Frontal cortex (tissue), 4 donors: ENCODE measurements around the gene P2RY13. TPM values are rescaled to one million over a fixed set of nuclear protein-coding genes. Genes with fewer than 3 reads are reported as not detected.

Source experiments
- DNase-seq, 2 donors: peaks; one replicate each; pipeline ENCODE4 v3.0.0; 2012; ENCODE audit warnings: low spot score in 2 of 2
- FAIRE-seq: peaks from 2 replicates; lab custom pipeline; 2012; peaks lifted over from hg19 to GRCh38; lab: Jason Lieb, UNC
- total RNA-seq: library from RNA; depleted of rRNA; stranded (reverse); fragments of >200 nt; gene quantifications from one replicate; pipeline ENCODE4 v1.2.3, GENCODE V29; 2014
- donor health status: control.
- donor health status: control.
- donor health status: control.

Gene P2RY13
- total RNA-seq, result 1.6 TPM

DNA sequence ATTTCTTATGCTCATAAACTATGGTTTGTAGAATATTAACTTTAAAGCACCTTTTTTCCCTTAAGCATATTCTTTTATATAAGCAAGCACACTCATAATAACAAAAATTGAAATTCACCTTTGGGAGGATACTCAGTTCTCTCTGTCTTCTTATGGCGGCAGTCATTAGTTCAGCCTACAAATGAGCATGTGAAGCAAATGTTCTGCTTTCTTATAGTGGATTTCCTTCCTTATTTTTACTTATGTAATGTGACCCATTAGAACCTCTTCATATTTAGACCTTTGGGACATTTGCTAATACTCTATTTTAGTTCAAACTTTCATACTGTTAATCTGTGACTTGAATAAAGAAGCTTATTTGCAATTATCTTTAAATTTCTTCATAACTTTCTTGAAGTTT is at the start of gene P2RY13:
TSS of gene P2RY13 (minus strand) at position 187 of the 400 bp plus-strand sequence. CDS start at position 166, 21 bp downstream.
- no peak for DNase-seq
- FAIRE-seq, result no peak

DNA sequence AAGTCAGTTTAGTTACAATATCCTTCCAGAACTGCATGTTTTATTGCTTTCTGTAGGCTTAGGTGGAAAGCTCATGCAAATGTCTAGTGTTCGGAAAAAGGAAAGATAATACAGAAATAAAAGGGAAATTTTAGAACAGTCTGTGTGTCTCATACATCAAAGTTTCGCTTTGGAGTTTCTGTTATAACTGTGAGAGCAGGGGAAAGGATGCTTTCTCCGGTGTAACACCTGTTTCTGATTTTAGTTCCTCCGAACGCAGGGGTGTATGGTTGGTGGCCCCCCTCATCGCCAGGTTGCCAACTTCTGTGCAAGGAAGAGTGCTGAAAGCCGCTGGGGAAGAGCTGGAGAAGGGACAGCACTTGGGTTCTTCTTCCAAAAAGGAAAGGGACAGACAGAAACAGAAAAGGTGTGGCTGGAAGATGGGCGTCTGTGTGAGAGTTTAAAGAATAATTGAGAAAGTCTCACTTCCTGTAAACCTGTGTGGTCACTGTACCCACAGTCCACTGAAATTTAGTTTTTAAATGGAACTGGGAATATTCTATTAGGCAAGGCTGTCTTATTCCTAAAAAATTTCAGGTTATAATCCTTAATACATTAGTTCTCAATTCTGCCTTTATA is 48.5 kb upstream of the P2RY13 start:
- no peak for FAIRE-seq

DNA sequence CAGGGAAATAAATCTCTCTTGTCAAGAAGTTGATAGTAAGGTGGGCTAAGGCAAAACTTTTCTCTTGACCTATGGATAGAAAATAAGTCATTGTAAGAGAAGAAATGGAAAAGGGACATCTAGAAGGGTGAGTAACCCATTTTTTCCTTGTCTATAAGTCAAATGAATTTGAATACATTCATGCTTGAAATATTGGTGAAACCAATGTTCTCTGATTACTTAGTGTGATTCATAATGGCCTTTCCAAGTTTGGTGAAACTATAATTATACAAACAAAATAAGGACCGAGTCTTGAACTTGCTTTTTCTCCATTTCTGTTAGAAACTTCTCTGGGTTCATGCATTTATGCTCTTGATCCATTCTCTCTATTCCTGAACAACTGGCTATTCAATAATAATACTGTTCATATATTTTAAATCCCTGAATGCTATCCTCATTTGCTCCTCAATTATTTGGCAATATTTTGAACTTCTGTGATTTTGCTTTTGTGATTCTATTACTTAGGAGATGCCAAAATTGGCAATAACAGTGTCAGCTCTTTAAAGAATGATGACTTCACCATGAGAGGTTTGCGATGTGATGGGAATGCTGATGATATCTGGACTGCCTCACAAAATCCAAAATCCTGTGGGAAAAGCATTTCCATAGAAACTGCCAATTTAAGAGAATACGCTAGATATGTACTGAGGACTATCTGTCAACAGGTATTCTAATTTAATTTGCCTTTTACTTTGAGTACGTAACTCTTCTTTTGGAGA is 42.9 kb upstream of the P2RY13 start:
- FAIRE-seq (no peak), DNase-seq (no peak)

More for the DNA sequence above, 48.5 kb upstream of the P2RY13 start:
- no peak for DNase-seq

DNA sequence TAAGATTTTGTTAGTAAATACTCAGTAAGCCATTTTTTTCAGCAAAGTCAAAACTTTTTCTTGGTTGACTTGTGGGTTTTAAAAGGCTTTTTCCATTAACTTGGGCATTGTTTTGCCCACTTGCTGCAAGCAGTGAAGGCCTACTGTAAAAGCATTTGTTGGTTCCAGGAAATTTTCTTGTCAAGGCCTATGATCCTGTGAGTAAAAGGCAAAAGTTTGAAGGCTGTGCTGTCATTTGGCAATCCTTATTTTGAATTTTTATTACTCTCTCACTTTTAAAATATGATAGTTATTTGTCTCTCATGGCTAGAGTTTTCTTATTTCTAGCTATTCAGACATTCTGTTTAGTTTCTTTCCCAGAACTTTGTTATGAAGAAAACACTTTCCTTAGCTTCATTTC is 42.2 kb upstream of the P2RY13 start:
- no peak for FAIRE-seq

DNA sequence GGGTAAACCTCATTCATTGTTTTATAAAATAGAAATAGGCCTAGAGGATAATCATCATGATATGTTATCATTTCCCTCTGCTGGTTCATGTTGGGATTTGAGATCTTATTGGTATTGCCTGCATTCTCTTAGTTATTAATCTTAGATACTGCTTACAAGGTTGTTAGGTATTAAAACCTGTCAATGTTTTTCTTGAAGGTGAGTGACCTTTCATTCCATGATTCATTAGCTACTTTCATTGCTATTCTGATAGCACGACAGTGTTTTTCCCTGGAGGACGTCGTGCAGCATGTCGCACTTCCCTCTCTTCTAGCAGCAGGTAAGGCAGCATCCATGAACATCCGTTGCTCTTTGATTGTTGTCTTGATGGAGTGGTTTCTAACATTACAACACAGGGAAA is 38.1 kb upstream of the P2RY13 start:
- no peak for DNase-seq

More for the DNA sequence above, 42.2 kb upstream of the P2RY13 start:
- no peak for DNase-seq

DNA sequence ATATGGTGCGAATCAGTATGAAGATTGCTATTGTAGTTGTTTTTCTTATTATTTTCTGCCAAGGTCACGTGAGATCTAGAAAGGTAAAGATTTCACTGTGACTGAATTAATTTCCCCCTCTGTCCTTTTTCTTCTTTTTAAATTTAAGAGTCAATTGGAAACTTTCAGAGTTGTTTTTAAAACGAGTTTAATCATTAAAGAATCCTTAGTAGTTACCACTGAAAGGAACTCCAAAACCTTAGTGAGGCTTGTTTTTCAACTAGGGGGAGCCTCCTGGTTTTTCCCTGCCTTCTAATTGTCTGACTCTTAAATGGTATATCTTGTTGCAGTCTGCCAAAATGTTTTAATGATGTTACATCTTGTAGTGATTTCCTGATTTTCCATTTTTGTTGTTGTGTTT is 37.6 kb upstream of the P2RY13 start:
- FAIRE-seq, result no peak
- DNase-seq, result no peak

More for the DNA sequence above, 38.1 kb upstream of the P2RY13 start:
- no peak for FAIRE-seq

DNA sequence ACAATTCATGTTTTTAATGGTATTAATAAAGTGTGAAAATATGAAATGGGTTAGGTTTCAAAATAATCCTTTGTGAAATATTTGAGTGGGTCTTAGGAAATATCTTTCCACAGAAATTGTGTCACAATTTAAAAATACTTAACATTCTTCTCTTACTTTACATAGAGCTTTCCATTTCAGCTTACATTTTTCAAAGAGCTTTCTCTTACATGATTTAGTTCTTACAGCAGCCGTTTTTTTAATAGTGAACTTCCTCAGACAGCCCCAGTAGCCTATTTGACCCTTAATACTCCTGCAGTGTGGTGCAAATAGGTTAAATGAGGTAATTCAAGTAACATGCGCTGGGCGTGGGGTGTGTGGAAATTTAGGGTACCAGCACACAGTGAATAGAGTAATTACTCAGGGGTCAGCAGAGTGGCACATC is 33.4 kb upstream of the P2RY13 start:
- FAIRE-seq, result no peak
- DNase-seq, result no peak

DNA sequence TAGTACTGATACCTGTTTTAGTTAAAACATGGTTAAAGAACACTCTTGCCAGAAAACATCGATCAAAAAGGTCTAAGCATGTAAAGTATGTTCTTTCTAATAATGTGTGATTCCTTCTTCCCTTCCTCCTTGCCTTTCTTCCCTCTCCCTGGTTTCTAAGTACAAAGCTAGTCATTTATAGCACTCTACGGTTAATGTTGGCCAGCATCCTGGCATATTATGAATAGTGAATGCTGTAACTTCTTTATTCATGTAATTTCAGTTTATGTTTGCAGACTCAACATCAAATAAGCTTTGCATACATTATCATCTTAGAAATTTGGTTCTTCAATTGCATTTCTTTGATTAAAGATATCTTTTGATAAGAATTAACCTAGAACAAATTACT is 28.1 kb upstream of the P2RY13 start:
- FAIRE-seq, result no peak
- DNase-seq, result no peak

DNA sequence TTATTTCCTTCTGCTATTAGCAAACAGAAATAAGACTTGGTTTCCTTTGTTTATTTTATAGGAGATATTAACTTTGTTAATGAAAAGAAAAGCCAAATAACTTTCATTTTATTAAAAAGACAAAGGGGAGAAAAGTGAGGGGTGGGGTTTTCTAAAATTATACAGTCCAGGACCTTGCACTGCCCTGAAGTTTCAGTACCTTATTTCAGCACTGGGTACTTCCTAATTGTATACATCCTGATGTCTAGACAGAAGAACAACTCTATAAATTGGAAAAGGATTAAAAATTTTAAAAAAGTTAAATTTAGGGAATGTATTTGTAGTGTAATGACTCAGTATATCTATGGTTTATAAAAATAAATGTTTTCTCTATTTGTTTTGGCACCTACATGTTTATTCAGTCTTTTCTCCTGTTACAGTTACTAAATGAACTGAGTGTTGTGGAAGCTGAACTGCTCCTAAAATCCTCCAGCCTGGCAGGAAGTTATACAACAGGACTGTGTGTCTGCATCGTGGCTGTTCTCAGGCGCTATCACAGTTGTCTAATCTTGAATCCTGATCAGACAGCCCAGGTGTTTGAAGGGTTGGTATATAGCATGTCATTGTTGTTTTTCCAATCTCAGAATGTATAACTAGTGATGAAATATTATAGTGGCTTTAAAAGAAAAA is 27.6 kb upstream of the P2RY13 start:
- no peak for FAIRE-seq
- no peak for DNase-seq

DNA sequence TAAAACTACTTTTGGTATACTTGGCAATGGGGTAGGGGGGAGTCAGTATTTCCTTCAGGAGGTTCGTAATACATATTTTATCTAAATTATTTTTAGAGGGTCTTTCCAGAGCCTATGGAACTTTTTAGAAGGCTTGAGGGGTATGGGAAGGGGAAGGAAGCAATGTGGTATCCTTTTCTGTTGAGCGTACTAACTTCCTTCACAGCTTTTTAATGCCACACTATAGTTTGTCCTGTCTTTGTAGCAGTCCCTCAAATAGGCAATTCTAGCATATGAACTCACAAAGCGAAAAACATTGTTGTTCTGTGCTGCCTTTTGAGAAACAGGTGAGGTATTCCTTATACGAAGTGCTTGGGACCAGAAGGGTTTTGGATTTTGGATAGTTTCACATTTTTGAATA is 22.3 kb upstream of the P2RY13 start:
- FAIRE-seq (no peak), DNase-seq (no peak)

DNA sequence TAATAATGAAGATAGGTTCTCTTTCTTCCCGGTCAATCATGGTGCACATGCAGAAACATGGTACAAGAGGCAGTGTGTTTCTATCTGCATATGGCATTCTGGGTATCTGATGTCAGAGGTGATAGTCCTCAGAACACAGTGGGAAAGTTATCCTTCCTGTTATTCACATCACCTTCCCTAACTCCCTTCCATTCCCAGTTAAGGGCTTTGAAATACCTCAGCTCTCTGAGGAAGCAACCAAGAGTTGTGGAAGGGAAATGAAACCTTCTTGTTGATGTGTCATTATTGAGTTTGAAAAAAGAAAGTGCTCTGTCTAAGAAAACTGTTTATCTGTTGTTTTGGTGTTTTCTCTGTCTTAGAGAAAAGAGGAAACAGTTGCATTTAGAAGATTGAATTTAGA is 21.9 kb upstream of the P2RY13 start:
- DNase-seq (no peak), FAIRE-seq (no peak)

DNA sequence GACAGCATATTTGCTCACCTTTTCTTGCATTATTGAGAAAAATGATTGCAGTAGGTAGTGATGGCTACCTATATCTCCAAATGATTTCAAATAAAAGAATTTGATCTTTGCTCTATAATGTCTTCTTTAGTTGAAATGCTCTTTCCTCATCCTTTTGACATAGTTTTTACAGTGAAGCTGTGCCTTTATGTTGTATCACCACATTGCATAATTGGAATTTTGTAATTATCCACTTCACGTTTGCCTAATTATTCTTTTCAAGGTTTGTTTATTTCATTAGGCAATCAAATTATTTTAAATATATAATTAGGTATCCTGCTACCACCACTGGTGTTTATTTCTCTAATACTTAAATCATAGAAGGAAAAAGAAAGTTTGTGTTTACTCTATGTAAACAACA is 21.3 kb upstream of the P2RY13 start:
- DNase-seq (no peak), FAIRE-seq (no peak)

DNA sequence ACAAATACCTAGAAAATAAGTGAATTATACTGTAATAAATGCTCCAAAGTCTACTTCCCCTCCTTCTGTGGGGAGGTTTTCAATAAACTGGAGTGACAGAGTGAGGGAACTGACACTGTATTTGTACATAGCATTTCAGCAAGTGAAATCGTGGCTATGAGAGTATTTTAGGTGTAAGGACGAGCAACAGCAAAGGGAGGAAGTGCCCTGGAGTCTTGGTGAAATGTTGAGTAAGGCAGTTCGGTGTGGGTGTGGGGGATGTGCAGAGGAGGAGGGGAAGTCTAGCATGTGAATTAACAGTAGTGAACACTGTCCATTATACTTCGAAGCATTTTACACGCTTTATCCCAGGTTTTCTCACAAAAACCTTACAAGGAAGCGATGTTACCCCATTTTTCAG is 18.1 kb upstream of the P2RY13 start:
- DNase-seq, result no peak
- no peak for FAIRE-seq

DNA sequence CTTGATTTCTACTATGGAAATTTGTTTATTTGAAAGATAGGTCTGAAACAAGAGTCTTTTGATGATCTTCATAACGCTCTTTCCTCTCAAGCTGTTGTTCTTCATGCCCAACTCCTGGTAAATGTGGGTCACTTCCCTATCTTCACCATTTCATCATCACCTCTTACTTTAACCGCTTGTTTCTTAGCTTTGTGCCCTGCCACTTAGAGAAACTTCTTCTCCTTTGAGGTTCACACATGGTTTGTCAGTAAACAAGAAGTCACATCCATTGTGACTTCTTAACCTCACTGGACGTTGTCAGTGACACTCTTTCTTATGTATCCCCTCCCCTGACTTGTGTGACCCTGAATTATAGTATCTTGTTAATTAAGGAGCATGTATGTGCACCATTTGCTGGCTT is 16.9 kb upstream of the P2RY13 start:
- no peak for FAIRE-seq
- no peak for DNase-seq

DNA sequence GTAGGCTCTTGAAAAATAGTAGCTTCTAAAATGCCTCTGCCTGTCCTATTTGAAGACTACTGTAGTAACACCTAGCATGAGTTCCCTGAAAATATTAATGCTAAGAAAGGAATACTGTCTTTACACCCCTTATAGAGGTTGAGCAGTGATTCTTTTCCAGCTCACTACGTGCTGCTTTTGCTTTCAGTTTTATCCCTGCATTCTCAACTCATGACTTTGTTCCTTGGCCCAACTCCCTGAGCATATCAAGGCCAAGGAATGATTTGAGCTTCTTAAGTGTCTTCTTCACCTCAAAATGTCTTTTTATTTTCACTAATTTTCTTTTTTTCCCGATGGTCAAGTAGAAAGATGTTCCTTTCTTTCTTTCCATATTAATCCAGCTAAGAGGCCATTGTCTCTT is 16.5 kb upstream of the P2RY13 start:
- DNase-seq (no peak), FAIRE-seq (no peak)

DNA sequence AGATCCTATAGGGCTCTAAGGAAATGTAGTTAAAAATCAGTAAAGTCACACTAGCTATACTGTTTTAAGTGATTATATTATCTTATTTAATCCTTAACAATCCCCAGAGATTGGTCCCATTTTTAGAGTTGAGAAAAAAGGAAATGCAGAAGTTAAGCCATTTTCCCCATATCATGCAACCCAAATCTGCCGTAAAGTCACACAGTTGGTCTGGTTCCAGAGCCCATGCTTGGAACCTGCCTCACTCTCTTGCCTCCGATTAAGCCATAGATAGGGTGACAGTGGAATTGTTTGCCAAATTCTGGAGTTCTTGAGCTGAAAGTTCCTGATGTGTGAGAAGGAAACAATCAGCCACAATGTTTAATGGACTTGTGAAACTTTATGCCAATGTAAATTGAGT is 2.3 kb upstream of the P2RY13 start:
- FAIRE-seq (no peak), DNase-seq (no peak)

DNA sequence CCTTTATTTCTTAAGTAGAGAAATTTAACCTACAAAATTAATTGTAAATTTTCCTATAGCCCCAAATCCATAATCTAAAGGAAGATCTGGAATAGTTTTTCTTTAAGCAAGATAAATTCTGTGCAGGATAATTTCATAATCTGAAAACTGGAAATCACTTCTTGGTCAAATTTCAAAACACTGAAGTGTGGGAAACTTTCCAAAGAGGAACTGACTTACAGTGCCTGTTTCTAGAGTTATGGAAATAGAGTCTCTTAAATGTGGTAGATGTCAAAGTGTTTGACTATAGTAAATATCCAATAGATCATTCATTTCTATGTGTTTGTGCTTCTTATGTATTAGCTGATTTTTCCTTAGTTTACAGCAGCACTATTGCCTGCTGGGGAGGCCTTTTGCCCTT is 1.6 kb upstream of the P2RY13 start:
- FAIRE-seq, result no peak
- DNase-seq, result no peak

DNA sequence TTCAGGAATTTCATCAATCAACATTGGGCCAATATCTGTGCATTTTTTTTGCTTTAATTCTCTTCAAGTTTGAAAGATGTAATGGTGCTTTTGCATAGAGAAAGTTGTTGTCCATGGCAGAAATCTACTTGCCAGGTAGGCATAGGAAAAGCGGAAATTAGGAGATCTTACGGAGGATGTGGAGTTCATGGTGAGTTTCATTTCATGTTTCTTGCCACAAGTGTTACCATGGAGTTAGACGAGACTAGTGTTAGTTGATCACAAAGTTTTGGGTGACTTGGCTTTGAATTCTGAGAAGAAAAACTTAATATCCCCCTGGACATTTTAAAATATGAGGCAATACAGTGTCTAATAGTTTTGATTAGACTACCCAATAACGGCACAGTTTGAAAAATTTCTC is 1.0 kb upstream of the P2RY13 start:
- DNase-seq, result no peak
- no peak for FAIRE-seq

DNA sequence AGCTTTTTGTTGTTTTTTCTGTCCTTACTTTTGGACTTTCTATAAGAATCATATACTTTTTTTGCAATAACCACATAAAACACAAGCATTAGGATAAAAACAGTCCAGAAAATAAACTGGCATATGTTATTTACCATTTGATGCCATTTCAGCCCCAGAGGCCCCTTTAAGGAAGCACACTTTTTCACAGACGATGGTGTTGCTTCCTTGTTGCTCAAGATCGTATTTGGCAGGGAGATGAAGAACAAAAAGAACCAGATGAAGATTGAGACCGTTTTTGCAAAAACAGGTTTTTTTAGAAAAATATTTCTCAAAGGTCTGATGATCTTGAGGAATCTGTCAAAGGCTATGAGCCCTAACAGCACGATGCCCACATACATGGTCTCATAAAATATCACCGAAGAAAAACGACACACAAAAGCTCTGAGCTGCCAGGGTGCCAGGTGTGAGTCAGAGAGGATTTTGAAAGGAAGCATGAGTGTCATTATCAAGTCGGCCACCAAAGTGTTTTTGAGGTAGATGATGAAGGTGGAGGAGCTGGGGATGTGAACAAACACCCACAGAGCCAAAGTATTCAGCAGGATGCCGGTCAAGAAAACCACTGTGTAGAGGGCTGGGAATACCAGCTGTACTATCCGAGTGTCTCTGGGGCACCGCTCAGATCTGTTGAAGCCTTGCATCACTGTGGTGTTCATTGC is 902 bp downstream of the P2RY13 start:
- FAIRE-seq (no peak), DNase-seq (no peak)

DNA sequence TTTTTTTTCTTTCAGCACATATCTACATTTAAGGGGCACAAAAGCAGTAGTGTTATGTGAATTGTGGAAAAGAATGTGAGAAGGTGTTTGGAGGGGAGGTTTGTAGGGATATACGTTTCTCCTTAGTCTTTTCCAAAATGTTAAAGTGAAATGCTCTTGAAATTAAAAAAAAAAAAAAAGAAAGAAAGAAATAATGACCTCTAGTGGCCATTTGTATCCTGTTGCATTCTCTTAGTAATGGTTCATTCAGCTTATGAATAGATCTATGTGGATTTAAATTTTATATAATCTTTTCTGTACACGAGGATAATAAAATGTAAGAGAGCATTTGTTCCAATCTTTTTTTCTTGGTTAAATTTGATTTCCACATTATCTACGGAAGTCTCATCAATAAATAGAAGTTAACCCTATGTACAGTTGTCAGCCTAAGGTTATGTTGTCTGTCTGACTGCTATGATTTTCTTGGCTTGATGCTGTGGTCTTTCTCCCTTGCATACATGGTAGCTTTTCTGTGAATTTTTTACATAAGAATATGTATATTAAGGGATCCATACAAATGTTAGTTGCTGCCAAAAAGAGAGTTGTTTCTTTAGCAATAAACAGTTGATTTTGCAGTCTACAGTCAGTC is 1.7 kb downstream of the P2RY13 start:
- FAIRE-seq (peak; percentile 88), DNase-seq (no peak)
